H9 (cell line): ENCODE data around the gene KCNMA1. TPM values are rescaled to one million over a fixed set of nuclear protein-coding genes. Genes with fewer than 3 reads are reported as not detected.

ENCODE experiments used
- DNase-seq: peaks from one replicate; pipeline ENCODE4 v3.0.0-alpha.2; 2017
- H2AFZ ChIP-seq: one replicate; pipeline ENCODE4 v1.6.1; 2013; ENCODE audit warnings: mild to moderate bottlenecking, low read length, control low read depth, moderate library complexity
- H2AK5ac ChIP-seq: 2 replicates; pipeline ENCODE4 v1.6.1; 2013; ENCODE audit warnings: low read length, control low read depth, mixed read lengths; ENCODE audit not compliant: insufficient read length
- H2BK120ac ChIP-seq: one replicate; pipeline ENCODE4 v1.6.1; 2013; ENCODE audit warnings: low read depth, mild to moderate bottlenecking, low read length, control low read depth, inconsistent platforms; ENCODE audit not compliant: poor library complexity, severe bottlenecking
- H2BK12ac ChIP-seq: 2 replicates; pipeline ENCODE4 v1.6.1; 2013; ENCODE audit warnings: low read length, control low read depth, mixed read lengths, low read depth; ENCODE audit not compliant: insufficient read length
- H2BK15ac ChIP-seq: 2 replicates; pipeline ENCODE4 v1.6.1; 2013; ENCODE audit warnings: low read depth, low read length, control low read depth
- H2BK20ac ChIP-seq: one replicate; pipeline ENCODE4 v1.6.1; 2013; ENCODE audit warnings: low read depth, mild to moderate bottlenecking, low read length, control low read depth, inconsistent platforms; ENCODE audit not compliant: poor library complexity, severe bottlenecking
- H2BK5ac ChIP-seq: 2 replicates; pipeline ENCODE4 v1.6.1; 2013; ENCODE audit warnings: low read length, control low read depth, mixed read lengths; ENCODE audit not compliant: insufficient read length
- H3K14ac ChIP-seq: 2 replicates; pipeline ENCODE4 v1.6.1; 2013; ENCODE audit warnings: low read length, control low read depth; ENCODE audit not compliant: insufficient read depth
- H3K18ac ChIP-seq: 2 replicates; pipeline ENCODE4 v1.6.1; 2013; ENCODE audit warnings: low read depth, mild to moderate bottlenecking, mixed read lengths, low read length, control low read depth; ENCODE audit not compliant: insufficient read length
- H3K23ac ChIP-seq: 2 replicates; pipeline ENCODE4 v1.6.1; 2013; ENCODE audit warnings: low read length, control low read depth, mixed read lengths, low read depth; ENCODE audit not compliant: insufficient read length
- H3K23me2 ChIP-seq: 2 replicates; pipeline ENCODE4 v1.6.1; 2013; ENCODE audit warnings: low read depth, mild to moderate bottlenecking, mixed read lengths, low read length, control low read depth; ENCODE audit not compliant: insufficient read length, poor library complexity, severe bottlenecking
- H3K27ac ChIP-seq: 2 replicates; pipeline ENCODE4 v1.5.1; 2013; ENCODE audit warnings: low read length, control low read depth, mixed read lengths, low read depth; ENCODE audit not compliant: insufficient read length
- H3K27me3 ChIP-seq: 2 replicates; pipeline ENCODE4 v1.6.1; 2013; ENCODE audit warnings: low read length, control low read depth, inconsistent platforms; ENCODE audit not compliant: insufficient read depth
- H3K4ac ChIP-seq: 2 replicates; pipeline ENCODE4 v1.6.1; 2013; ENCODE audit warnings: low read depth, mild to moderate bottlenecking, control low read depth, inconsistent platforms, low read length, moderate library complexity
- H3K4me1 ChIP-seq: 2 replicates; pipeline ENCODE4 v1.6.1; 2013; ENCODE audit warnings: low read length, control low read depth, inconsistent platforms; ENCODE audit not compliant: insufficient read depth
- H3K4me2 ChIP-seq: 2 replicates; pipeline ENCODE4 v1.6.1; 2013; ENCODE audit warnings: low read length, control low read depth, mixed read lengths; ENCODE audit not compliant: insufficient read length, insufficient read depth
- H3K56ac ChIP-seq: 2 replicates; pipeline ENCODE4 v1.6.1; 2013; ENCODE audit warnings: low read depth, mild to moderate bottlenecking, mixed read lengths, low read length, control low read depth; ENCODE audit not compliant: insufficient read length
- H3K79me1 ChIP-seq: 2 replicates; pipeline ENCODE4 v1.6.1; 2013; ENCODE audit warnings: low read depth, mild to moderate bottlenecking, moderate library complexity, low read length, control low read depth, inconsistent platforms; ENCODE audit not compliant: insufficient read depth, poor library complexity, severe bottlenecking
- H3K79me2 ChIP-seq: 2 replicates; pipeline ENCODE4 v1.6.1; 2013; ENCODE audit warnings: low read length, control low read depth, inconsistent platforms; ENCODE audit not compliant: insufficient read depth
- H3K9ac ChIP-seq: 2 replicates; pipeline ENCODE4 v1.6.1; 2013; ENCODE audit warnings: low read length, control low read depth, mixed read lengths; ENCODE audit not compliant: insufficient read length; ENCODE audit errors: extremely low read depth
- H3K9me3 ChIP-seq: one replicate; pipeline ENCODE4 v1.6.1; 2013; ENCODE audit warnings: low read depth, low read length, inconsistent platforms; ENCODE audit not compliant: control insufficient read depth
- H3T11ph ChIP-seq: one replicate; pipeline ENCODE4 v1.6.1; 2013; ENCODE audit warnings: mild to moderate bottlenecking, low read length, control low read depth, inconsistent platforms
- H4K20me1 ChIP-seq: one replicate; pipeline ENCODE4 v1.6.1; 2013; ENCODE audit not compliant: control insufficient read depth, insufficient read length, insufficient read depth
- H4K5ac ChIP-seq: 2 replicates; pipeline ENCODE4 v1.6.1; 2013; ENCODE audit warnings: low read depth, mild to moderate bottlenecking, mixed read lengths, low read length, control low read depth; ENCODE audit not compliant: insufficient read length
- H4K8ac ChIP-seq: replicated peaks from 2 replicates; pipeline ENCODE4 v1.6.1; 2013; ENCODE audit warnings: low read length, control low read depth, mixed read lengths, low read depth; ENCODE audit not compliant: insufficient read length
- H4K91ac ChIP-seq: 2 replicates; pipeline ENCODE4 v1.6.1; 2013; ENCODE audit warnings: low read depth, mild to moderate bottlenecking, moderate library complexity, mixed read lengths, low read length, control low read depth; ENCODE audit not compliant: insufficient read length
- H3K27ac Mint-ChIP-seq, 3 experiments: 2 replicates in 2 of 3; 3 replicates in 1 of 3; pipeline ENCODE4 v1.8.0; 2020 to 2021; ENCODE audit warnings: mixed read lengths in 3 of 3, mild to moderate bottlenecking in 1 of 3, moderate library complexity in 1 of 3
- H3K27me3 Mint-ChIP-seq: 2 replicates; pipeline ENCODE4 v1.8.0; 2021; ENCODE audit warnings: low read depth, mild to moderate bottlenecking, moderate library complexity, mixed read lengths
- H3K36me3 Mint-ChIP-seq, 3 experiments: 2 replicates in 2 of 3; 3 replicates in 1 of 3; pipeline ENCODE4 v1.8.0; 2020 to 2021; ENCODE audit warnings: low read depth in 3 of 3, mixed read lengths in 3 of 3; ENCODE audit not compliant: insufficient read depth in 1 of 3
- H3K4me1 Mint-ChIP-seq, 2 experiments: 2 replicates each; pipeline ENCODE4 v1.8.0; 2020; ENCODE audit warnings: mixed read lengths in 2 of 2
- H3K4me3 Mint-ChIP-seq, 2 experiments: 2 replicates in 1 of 2; 3 replicates in 1 of 2; pipeline ENCODE4 v1.8.0; 2020 to 2021; ENCODE audit warnings: mild to moderate bottlenecking in 2 of 2, mixed read lengths in 2 of 2, moderate library complexity in 1 of 2
- H3K9me3 Mint-ChIP-seq, 2 experiments: 2 replicates in 1 of 2; 3 replicates in 1 of 2; pipeline ENCODE4 v1.8.0; 2020; ENCODE audit warnings: mild to moderate bottlenecking in 2 of 2, mixed read lengths in 2 of 2, moderate library complexity in 1 of 2
- whole genome bisulfite sequencing: extraction: QIAGEN DNeasy Blood & Tissue Kit; methylation state at CpG from one replicate; pipeline ENCODE4 v1.1.7; 2013; ENCODE audit warnings: missing lambda C conversion rate, low lambda C conversion rate, mixed read lengths; ENCODE audit not compliant: insufficient read length; ENCODE audit errors: extremely low coverage; 5-methylcytosine and 5-hydroxymethylcytosine counted together
- total RNA-seq: library from RNA; stranded (reverse); gene quantifications from 2 replicates; pipeline ENCODE4 v1.2.1, GENCODE V29; 2021
- TF ChIP-seq, protein P1 (sequence below): fragments of 200-600 bp; sonication (generic); conservative IDR thresholded peaks from 3 replicates; pipeline ENCODE4 v1.8.0; 2021; ENCODE audit warnings: antibody characterized with exemption, mild to moderate bottlenecking

Gene KCNMA1
- total RNA-seq, 1 experiment from 2014 or later, result 2.0 TPM

GRCh38 chr10:77309092-77309491, 328.5 kb downstream of the KCNMA1 start:
- Mint-ChIP-seq H3K4me1 (peaks cover 10 to 12% of the 10 kb centered on the region in 2 experiments), H3K36me3 (no peaks in the 10 kb centered on the region), H3K4me3 (no peak overlapping the region), H3K27me3 (peaks cover 2% of the 10 kb centered on the region), H3K9me3 (no peaks in the 10 kb centered on the region), H3K27ac (no peak overlapping the region)
- no peak overlapping the region for H3K56ac ChIP-seq
- no peak overlapping the region for H3K9ac ChIP-seq
- TF ChIP-seq, protein P1, sequence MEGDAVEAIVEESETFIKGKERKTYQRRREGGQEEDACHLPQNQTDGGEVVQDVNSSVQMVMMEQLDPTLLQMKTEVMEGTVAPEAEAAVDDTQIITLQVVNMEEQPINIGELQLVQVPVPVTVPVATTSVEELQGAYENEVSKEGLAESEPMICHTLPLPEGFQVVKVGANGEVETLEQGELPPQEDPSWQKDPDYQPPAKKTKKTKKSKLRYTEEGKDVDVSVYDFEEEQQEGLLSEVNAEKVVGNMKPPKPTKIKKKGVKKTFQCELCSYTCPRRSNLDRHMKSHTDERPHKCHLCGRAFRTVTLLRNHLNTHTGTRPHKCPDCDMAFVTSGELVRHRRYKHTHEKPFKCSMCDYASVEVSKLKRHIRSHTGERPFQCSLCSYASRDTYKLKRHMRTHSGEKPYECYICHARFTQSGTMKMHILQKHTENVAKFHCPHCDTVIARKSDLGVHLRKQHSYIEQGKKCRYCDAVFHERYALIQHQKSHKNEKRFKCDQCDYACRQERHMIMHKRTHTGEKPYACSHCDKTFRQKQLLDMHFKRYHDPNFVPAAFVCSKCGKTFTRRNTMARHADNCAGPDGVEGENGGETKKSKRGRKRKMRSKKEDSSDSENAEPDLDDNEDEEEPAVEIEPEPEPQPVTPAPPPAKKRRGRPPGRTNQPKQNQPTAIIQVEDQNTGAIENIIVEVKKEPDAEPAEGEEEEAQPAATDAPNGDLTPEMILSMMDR, result no peak
- no peak overlapping the region for H2BK120ac ChIP-seq
- H3K18ac ChIP-seq, result no peak overlapping the region
- peaks cover 2% of the 10 kb centered on the region; the same call in 1 of the 2 replicates for H3K4me1 ChIP-seq
- H2BK20ac ChIP-seq, result no peak overlapping the region
- H4K5ac ChIP-seq, result no peak overlapping the region
- H2AFZ ChIP-seq, result no peak overlapping the region
- H2BK12ac ChIP-seq, result no peak overlapping the region
- H3K79me2 ChIP-seq, result no peaks in the 10 kb centered on the region
- no peak for DNase-seq
- H3K14ac ChIP-seq, result no peak overlapping the region
- H3K79me1 ChIP-seq, result no peaks in the 10 kb centered on the region
- H2BK5ac ChIP-seq, result no peak overlapping the region
- H2BK15ac ChIP-seq, result no peak overlapping the region
- H4K91ac ChIP-seq, result no peak overlapping the region
- H4K20me1 ChIP-seq, result no peaks in the 10 kb centered on the region
- H3T11ph ChIP-seq, result no peak overlapping the region
- WGBS, result no CpG with 5 or more reads among the region's 6 CpGs
- no peak overlapping the region for H3K4me2 ChIP-seq
- no peak overlapping the region for H3K4ac ChIP-seq
- no peaks in the 10 kb centered on the region for H3K9me3 ChIP-seq
- H3K23me2 ChIP-seq, result no peaks in the 10 kb centered on the region
- H3K27ac ChIP-seq, result no peak overlapping the region
- H3K27me3 ChIP-seq, result no peaks in the 10 kb centered on the region
- no peak overlapping the region for H2AK5ac ChIP-seq
- H3K23ac ChIP-seq, result no peak overlapping the region
- H4K8ac ChIP-seq, result no peak overlapping the region
